Liver (tissue), 3 donors: ENCODE results near the gene IGF2R.

ENCODE experiments used
- CTCF ChIP-seq: fragments of 150-350 bp; IDR thresholded peaks from 2 replicates; pipeline ENCODE4 v1.5.1; 2017; ENCODE audit warnings: improper control_type of control experiment, low read depth, low read length; ENCODE audit not compliant: missing input control
- FOXA1 ChIP-seq: IDR thresholded peaks from 2 replicates; pipeline ENCODE4 v1.6.1; 2016; ENCODE audit warnings: antibody characterized with exemption
- FOXA2 ChIP-seq: IDR thresholded peaks from 2 replicates; pipeline ENCODE4 v1.6.1; 2016; ENCODE audit warnings: antibody characterized with exemption
- NR2F2 ChIP-seq: IDR thresholded peaks from 2 replicates; pipeline ENCODE4 v1.6.1; 2016; ENCODE audit warnings: antibody characterized with exemption
- RAD21 ChIP-seq, 2 donors: IDR thresholded peaks; 2 replicates each; pipeline ENCODE4 v1.6.1; 2016; ENCODE audit warnings: antibody characterized with exemption in 2 of 2, mild to moderate bottlenecking in 2 of 2
- TAF1 ChIP-seq: conservative IDR thresholded peaks from 2 replicates; pipeline ENCODE4 v1.6.1; 2016; ENCODE audit warnings: antibody characterized with exemption, mild to moderate bottlenecking
- YY1 ChIP-seq: IDR thresholded peaks from 2 replicates; pipeline ENCODE4 v1.6.1; 2016; ENCODE audit warnings: antibody characterized with exemption, mild to moderate bottlenecking
- TF ChIP-seq, protein P1 (sequence below): IDR thresholded peaks from 2 replicates; pipeline ENCODE4 v1.6.1; 2016; ENCODE audit warnings: antibody characterized with exemption
- TF ChIP-seq, protein P2 (sequence below): IDR thresholded peaks from 2 replicates; pipeline ENCODE4 v1.6.1; 2016; ENCODE audit warnings: antibody characterized with exemption
- TF ChIP-seq, protein P3 (sequence below): IDR thresholded peaks from 2 replicates; pipeline ENCODE4 v1.6.1; 2016; ENCODE audit warnings: antibody characterized with exemption
- donor health status: healthy.
- donor health status: healthy.

- no peak for TF ChIP-seq CTCF
- TF ChIP-seq FOXA1: no peak
- TF ChIP-seq YY1: no peak
- peak in 1 of 2 donors; percentile 5 for TF ChIP-seq RAD21 (IDR thresholded peaks at IDR 0.05)
- TF ChIP-seq, protein P1, sequence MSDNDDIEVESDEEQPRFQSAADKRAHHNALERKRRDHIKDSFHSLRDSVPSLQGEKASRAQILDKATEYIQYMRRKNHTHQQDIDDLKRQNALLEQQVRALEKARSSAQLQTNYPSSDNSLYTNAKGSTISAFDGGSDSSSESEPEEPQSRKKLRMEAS: no peak
- TF ChIP-seq, protein P2, sequence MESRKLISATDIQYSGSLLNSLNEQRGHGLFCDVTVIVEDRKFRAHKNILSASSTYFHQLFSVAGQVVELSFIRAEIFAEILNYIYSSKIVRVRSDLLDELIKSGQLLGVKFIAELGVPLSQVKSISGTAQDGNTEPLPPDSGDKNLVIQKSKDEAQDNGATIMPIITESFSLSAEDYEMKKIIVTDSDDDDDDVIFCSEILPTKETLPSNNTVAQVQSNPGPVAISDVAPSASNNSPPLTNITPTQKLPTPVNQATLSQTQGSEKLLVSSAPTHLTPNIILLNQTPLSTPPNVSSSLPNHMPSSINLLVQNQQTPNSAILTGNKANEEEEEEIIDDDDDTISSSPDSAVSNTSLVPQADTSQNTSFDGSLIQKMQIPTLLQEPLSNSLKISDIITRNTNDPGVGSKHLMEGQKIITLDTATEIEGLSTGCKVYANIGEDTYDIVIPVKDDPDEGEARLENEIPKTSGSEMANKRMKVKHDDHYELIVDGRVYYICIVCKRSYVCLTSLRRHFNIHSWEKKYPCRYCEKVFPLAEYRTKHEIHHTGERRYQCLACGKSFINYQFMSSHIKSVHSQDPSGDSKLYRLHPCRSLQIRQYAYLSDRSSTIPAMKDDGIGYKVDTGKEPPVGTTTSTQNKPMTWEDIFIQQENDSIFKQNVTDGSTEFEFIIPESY: no peak
- TF ChIP-seq, protein P3, sequence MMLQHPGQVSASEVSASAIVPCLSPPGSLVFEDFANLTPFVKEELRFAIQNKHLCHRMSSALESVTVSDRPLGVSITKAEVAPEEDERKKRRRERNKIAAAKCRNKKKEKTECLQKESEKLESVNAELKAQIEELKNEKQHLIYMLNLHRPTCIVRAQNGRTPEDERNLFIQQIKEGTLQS: no peak
- TF ChIP-seq TAF1: no peak
- TF ChIP-seq NR2F2: peak; percentile 72
- TF ChIP-seq FOXA2: no peak
Observed at GRCh38 chr6:159953091-159953601, 15.7 kb upstream of the IGF2R start.
